ENCODE data around the gene UBXN10.

DNA sequence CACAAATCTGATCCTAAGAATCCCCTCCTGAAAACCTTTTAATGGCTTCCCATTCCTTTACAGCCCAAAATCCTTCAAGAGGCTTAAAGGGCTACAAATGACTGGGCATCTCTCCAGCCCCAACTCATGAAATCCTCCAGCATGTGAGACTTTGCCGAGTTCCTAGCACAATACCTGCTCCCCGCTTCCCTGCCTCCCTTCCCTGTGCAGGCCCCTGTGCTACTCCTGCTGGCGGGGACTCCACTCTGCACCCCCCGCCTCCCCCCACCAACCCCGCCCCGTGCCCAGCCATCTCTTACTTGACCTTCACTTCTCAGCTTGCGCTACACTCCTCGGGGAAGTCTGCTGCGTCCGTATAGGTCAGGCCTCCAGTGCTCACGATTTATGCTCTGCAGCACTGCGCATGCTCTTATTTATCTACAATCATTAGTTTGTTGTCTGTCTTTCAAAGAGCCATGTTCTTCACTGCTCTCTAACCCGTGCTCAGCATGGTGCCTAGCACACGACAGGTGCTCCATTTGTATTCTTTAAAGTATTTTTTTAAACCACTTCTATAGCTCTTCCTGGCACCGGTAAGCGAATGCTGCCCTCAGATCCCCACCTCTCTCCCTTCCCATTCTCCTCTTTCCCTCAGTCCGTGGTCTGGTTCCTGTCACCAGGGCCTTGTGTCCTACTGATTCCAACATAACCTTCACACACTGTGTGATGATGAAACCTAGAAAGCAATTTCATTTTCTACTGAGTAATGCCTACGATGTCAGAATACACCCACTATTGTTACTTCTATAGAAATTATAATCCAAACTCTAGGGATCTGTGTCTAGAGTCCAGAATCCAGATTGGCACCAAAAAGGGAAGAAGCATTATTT is 37.9 kb downstream of the UBXN10 start:
- TF ChIP-seq, protein P1, sequence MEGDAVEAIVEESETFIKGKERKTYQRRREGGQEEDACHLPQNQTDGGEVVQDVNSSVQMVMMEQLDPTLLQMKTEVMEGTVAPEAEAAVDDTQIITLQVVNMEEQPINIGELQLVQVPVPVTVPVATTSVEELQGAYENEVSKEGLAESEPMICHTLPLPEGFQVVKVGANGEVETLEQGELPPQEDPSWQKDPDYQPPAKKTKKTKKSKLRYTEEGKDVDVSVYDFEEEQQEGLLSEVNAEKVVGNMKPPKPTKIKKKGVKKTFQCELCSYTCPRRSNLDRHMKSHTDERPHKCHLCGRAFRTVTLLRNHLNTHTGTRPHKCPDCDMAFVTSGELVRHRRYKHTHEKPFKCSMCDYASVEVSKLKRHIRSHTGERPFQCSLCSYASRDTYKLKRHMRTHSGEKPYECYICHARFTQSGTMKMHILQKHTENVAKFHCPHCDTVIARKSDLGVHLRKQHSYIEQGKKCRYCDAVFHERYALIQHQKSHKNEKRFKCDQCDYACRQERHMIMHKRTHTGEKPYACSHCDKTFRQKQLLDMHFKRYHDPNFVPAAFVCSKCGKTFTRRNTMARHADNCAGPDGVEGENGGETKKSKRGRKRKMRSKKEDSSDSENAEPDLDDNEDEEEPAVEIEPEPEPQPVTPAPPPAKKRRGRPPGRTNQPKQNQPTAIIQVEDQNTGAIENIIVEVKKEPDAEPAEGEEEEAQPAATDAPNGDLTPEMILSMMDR (IDR thresholded peaks at IDR 0.05) = no peak
- no peak for TF ChIP-seq POLR2A (IDR thresholded peaks at IDR 0.05)
